NOMO-1 treated with dmso at 0.1 percent for 144 hours (cell line): ENCODE results near the gene AGAP6.
"Not testable (repeated sequence)": the region's sequence is repeated elsewhere in the genome, so short reads cannot be mapped to it uniquely, and the experiment has no call there.

Experiments
- DNase-seq: peaks from one replicate; lab custom pipeline; 2025; ENCODE audit not compliant: unreplicated experiment; lab: John Stamatoyannopoulos, UW

Gene AGAP6

DNA sequence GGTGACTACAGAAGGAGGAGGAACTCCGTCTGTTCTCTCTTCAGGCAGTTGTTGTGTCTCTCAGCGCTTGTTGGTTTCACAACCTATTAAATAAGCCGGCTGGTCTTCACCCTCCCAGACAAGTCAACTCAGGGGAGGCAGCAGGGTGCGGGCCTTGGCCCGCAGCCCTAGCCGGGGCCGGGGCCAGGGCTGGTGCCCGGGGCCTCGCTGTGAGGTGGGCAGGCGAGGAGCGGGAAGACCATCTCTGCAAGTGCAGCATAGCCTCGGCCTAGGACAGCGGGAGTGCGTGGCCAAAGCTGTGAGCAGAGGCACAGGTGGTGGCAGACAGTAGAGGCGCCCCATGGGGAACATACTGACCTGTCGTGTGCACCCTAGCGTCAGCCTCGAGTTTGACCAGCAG lies at the start of gene AGAP6:
Gene AGAP6 (plus strand): TSS at position 31 of the 400 bp plus-strand sequence. CDS start 310 bp downstream, at position 341.
- DNase-seq, result not testable (repeated sequence)

- DNase-seq, result peak; percentile 64
Observed at GRCh38 chr10:49941447-49942338, 46.5 kb upstream of the AGAP6 start, which contains the start of the genes PARG and TIMM23B. Gene PARG (minus strand): TSS chr10:49942027. CDS start chr10:49941725, 302 bp downstream. Gene TIMM23B (plus strand): TSS chr10:49942053. CDS start chr10:49942195, 142 bp downstream.

GRCh38 chr10:49942339-49942705 lies 45.9 kb upstream of the AGAP6 start:
- DNase-seq, result not testable (repeated sequence)

GRCh38 chr10:49943607-49944006 lies 44.6 kb upstream of the AGAP6 start:
- DNase-seq, result not testable (repeated sequence)

- DNase-seq, result not testable (repeated sequence)
Observed at GRCh38 chr10:49948142-49948541, 40.1 kb upstream of the AGAP6 start.

DNA sequence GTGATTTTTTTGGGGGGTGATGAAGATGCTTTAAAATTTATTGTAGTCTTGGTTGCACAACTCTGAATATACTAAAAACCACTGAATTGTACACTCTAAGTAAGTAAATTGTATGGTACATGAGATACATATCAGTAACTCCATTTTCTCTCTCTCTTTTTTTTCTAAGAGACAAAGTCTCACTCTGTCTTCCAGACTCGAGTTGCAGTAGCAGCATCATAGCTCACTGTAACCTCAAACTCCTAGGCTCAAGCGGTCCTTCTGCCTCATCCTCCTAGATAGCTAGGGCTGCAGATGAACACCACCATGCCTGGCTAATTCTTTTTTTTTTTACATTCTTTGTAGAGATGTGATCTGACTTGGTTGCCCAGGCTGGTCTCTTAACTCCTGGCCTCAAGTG lies 39.5 kb upstream of the AGAP6 start:
- not testable (repeated sequence) for DNase-seq

DNA sequence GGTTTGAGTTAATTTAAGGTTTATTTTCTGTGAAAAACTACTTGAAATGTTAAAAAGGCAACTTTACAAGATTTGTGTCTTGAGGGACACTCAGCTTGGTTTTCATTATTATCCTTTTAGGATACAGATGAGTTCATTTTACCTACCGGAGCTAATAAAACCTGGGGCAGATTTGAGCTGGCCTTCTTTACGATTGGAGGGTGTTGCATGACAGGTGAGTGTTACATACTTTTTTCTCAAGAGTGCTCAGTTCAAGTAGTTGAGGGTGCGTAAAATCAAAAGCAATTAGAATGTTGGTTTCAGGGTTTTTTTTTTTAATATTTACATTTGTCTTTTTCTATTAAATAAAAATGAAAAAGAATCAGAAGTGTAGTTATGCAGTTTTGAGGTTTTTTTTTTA lies 36.2 kb upstream of the AGAP6 start:
- DNase-seq, result not testable (repeated sequence)

DNA sequence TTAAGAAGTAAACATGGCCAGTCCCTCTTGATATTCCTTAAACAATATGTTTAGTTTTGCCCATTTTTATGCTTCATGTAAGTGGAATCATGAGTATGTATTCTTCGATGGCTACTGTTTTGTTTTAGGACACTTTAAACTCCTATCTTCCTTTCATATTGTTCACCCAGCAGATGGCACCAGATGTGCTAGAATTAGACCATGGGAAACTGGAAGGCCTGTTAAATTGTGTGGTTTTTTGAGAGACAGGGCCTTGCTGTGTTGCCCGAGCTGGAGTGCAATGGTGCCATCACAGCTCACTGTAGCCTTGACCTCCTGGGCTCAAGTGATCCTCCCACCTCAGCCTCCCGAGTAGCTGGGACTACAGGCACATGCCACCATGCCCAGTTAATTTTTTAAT lies 35.1 kb upstream of the AGAP6 start:
- not testable (repeated sequence) for DNase-seq

- not testable (repeated sequence) for DNase-seq
Observed at GRCh38 chr10:49970331-49970857, 17.8 kb upstream of the AGAP6 start.

GRCh38 chr10:49971466-49971865 lies 16.7 kb upstream of the AGAP6 start:
- DNase-seq, result not testable (repeated sequence)

- DNase-seq, result not testable (repeated sequence)
Observed at GRCh38 chr10:49972094-49972493, 16.1 kb upstream of the AGAP6 start.

- DNase-seq, result not testable (repeated sequence)
Observed at GRCh38 chr10:49977756-49978155, 10.4 kb upstream of the AGAP6 start.

DNA sequence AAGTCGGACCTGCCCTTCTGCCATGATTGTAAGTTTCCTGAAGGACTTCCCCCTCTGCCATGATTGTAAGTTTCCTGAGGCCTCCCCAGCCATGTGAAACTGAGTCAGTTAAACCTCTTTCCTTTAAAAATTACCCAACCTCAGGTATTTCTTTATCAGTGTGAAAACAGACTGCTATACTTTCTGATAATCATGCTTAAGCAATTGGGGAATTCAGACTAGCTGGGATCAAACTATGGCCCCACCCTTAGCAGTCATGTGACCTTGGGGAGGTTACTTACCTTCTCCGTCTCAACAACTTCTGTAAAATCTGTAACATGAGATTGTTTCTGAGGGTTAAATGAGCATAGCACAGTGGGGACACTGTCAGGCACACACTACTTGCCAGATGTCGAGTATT lies 999 bp upstream of the AGAP6 start:
- not testable (repeated sequence) for DNase-seq

GRCh38 chr10:49995321-49995720 lies 7.1 kb downstream of the AGAP6 start:
- DNase-seq, result not testable (repeated sequence)

DNA sequence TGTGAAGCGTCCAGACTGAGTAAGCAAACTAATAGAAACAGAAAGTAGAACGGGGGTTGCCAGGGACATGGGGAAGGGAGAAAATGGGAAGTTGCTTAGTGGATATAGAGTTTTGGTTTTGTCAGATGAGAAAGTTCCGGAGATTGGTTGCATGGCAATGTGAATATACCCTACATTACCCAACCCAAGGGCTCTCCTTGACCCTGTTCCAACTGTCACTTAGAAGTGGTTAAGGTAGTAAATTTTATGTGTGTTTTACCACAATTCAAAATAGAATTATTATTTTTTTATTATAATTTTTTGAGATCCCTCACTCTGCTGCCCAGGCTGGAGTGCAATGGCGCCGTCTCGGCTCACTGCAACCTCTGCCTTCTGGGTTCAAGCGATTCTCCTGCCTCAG lies 25.8 kb downstream of the AGAP6 start:
- peak; percentile 39 for DNase-seq

- not testable (repeated sequence) for DNase-seq
Observed at GRCh38 chr10:50015596-50016220, 27.5 kb downstream of the AGAP6 start.

DNA sequence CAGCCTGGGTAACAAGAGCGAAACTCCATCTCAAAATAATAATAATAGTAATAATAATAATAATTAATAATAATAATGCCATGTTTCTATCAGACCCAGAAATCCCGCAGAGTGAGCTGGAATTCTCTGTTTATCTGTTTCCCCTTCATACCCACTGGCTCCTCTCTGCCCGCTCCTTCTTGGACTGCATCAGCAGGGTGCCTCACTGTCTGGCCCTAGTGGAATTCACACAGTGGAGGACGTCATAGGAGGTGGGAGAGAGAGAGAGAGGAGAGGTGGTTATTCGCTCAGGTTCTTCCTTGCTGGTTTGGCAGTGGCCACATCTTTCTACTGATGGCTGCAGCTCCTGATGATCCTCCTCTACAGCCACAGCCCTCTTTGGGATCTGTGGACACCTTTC lies 28.7 kb downstream of the AGAP6 start:
- DNase-seq, result not testable (repeated sequence)

- not testable (repeated sequence) for DNase-seq
Observed at GRCh38 chr10:50017646-50018045, 29.4 kb downstream of the AGAP6 start.

- not testable (repeated sequence) for DNase-seq
Observed at GRCh38 chr10:50019279-50019678, 31.1 kb downstream of the AGAP6 start.

- not testable (repeated sequence) for DNase-seq
Observed at GRCh38 chr10:50020451-50021024, 32.3 kb downstream of the AGAP6 start.

DNA sequence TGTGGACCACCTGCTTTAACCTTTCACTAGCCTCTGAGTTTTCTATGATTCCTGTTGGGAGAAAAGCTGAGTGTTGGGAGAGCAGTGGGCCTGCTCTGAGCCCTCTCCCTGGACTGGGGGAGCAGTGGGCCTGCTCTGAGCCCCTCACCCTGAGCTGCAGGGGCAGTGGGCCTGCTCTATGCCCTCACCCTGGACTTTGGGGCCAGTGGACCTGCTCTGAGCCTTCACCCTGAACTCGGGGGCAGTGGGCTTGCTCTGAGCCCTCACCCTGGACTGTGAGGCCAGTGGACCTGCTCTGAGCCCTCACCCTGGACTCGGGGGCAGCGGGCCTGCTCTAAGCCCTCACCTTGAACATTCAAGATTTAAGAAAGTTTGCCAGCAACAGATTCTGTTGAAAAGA lies 33.4 kb downstream of the AGAP6 start:
- no peak for DNase-seq
